IPS DF 6.9 (cell line): ENCODE results near the gene ERICH3.
A peak's percentile ranks its signal among the peaks of the same experiment; 100 is the strongest.

ENCODE experiments used
- DNase-seq: peaks from one replicate; pipeline ENCODE4 v3.0.0-alpha.2; 2013; ENCODE audit warnings: low read depth, low spot score
- H3K27ac ChIP-seq: one replicate; pipeline ENCODE4 v1.5.1; 2013; ENCODE audit warnings: low read length, control low read depth
- H3K27me3 ChIP-seq: 2 replicates; pipeline ENCODE4 v1.6.1; 2013; ENCODE audit warnings: mild to moderate bottlenecking, low read length; ENCODE audit not compliant: control insufficient read depth, insufficient read depth
- H3K36me3 ChIP-seq: 2 replicates; pipeline ENCODE4 v1.6.1; 2013; ENCODE audit warnings: low read length; ENCODE audit not compliant: control insufficient read depth, insufficient read depth
- H3K4me1 ChIP-seq: 2 replicates; pipeline ENCODE4 v1.6.1; 2013; ENCODE audit warnings: low read length; ENCODE audit not compliant: control insufficient read depth, insufficient read depth
- H3K4me3 ChIP-seq: 2 replicates; pipeline ENCODE4 v1.5.1; 2013; ENCODE audit warnings: mild to moderate bottlenecking, low read length
- H3K9me3 ChIP-seq: 2 replicates; pipeline ENCODE4 v1.6.1; 2013; ENCODE audit warnings: low read length, inconsistent platforms; ENCODE audit not compliant: control insufficient read depth, insufficient read depth
- WGBS: extraction: QIAGEN DNeasy Blood & Tissue Kit; methylation state at CpG from one replicate; pipeline ENCODE4 v1.1.7; 2013; ENCODE audit warnings: mixed read lengths, missing lambda C conversion rate; ENCODE audit not compliant: insufficient read length, insufficient coverage; 5-methylcytosine and 5-hydroxymethylcytosine counted together

ERICH3 gene, protein sequence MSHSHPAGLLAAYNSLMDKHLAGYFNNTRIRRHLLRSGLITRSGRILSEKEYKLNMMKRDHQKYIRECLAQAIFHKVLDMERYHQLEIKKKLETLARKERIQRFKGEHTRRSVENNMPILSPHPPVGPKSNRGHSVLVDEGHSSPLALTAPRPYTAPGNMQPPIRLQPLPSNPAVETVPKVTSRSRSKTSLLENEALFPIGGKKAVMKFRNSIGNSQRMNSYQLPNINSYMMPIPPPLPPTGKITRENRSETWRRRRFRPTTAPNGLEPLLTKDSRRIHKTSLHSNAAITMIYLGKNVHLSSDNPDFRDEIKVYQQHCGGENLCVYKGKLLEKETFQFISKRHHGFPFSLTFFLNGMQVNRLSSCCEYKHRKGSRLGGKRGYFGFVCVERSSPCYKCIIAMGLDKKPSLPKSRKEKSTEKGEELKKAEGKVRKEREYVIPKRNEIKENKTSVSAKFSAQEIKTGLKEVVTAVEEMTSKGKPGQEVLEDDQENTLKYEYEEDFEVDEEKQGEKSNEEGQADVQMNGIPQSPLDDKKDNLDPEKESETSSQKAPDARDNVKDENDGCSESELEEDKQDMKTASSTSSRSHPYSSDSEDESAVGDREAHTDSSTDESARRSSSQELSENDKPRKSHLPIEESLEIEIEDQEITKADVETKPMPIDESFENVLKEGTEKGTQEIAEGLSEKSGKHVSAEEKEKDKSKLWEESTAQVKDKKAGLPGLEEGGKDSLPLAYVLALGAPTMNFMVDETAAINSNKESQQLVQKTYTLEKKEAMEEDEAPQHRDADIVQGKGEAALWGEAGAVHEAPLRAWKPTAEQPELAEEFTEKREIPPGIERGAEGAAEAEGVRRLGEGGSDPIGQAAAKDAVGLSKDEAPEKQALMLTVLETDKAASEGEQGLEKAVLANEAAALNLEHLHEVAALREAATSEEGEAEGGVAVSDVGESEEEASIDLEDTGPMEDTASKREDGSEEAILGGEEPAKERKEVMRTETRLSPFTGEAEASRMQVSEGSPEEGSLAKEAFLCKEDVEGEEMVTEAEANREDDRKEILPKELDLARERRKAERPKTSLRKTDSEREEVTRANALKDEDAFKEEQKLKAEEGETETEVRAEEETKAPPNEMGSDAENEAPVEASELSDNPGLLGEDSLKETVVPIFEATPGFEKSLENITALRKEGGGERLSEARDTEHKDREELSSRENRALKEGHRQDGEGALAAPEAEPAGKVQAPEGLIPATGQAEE (N-terminal part only)

DNA sequence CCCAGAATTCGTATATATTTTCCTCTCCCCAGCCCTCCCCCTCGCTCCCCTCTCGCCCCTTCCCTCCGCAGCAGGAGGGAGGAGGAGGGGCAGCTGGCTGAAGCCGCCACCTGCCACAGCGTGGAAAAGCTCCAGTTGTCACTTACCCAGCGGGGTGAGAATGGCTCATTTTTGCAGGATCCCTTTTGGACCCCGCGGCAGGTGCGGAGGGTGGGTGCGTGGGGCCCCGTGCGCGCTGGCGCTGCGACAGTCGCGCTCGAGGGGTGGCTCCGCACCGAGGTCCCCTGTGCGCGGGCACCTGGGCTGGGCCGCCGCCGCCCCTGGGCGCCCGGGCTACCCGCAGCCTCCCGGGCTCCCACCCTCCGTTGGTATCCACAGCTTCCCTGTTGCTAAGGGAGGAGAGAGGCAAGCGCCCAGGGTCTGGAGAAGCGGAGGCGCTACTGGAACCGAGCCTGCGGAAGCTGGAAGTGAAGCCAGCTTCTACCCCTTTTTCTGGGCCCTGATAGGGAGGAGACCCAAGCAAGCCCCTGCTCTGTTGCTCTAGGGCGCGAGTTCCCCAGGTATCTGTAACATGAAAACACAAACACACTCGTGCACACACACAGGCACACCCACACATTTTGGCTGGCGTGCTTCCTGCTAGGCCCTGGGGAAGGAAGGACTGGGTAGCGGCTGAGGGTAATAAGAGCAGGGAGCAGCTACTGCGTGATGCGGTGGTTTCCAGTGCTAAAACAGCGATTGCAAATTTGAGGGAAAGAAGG, at the start of gene ERICH3:
Gene ERICH3, minus strand, starts transcription at position 442 of the 761 bp plus-strand sequence. Its CDS starts 273 bp downstream, at position 169.
- Histone ChIP-seq H3K4me1 (peaks cover 6% of the 10 kb centered on the region; the same call in 1 of the 2 replicates), H3K36me3 (no peaks in the 10 kb centered on the region), H3K9me3 (no peaks in the 10 kb centered on the region), H3K27me3 (peaks cover 13% of the 10 kb centered on the region; the same call in 1 of the 2 replicates), H3K4me3 (peak within 1 kb of the TSS; percentile 37; the same call in 1 of the 2 replicates), H3K27ac (no peak within 1 kb of the TSS)
- DNase-seq = no peak
- WGBS = no CpG with 5 or more reads among the region's 44 CpGs

DNA sequence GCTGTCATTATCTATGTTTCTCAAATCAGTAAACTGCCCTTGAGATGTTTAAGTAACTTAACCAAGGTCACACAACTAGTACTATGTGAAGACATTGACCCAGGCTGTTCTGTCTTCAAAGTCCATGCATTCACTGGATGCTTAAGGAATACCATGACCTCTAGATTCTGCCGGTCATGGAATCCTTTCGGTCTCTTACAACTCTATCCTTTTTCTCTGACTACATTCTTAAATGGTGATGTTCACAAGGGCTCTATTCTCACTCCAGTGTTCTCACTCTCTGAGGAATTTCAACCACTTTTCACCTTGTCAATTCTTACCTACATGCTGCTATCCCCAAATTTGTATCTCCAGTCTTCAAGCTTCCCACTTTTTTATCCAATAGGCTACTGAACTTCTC, 44.0 kb upstream of the ERICH3 start:
- Histone ChIP-seq H3K27me3 (no peaks in the 10 kb centered on the region), H3K4me1 (no peaks in the 10 kb centered on the region), H3K36me3 (no peaks in the 10 kb centered on the region), H3K9me3 (no peaks in the 10 kb centered on the region), H3K4me3 (no peak overlapping the region), H3K27ac (no peak overlapping the region)
- no CpG with 5 or more reads among the region's 2 CpGs for WGBS
- DNase-seq = no peak

DNA sequence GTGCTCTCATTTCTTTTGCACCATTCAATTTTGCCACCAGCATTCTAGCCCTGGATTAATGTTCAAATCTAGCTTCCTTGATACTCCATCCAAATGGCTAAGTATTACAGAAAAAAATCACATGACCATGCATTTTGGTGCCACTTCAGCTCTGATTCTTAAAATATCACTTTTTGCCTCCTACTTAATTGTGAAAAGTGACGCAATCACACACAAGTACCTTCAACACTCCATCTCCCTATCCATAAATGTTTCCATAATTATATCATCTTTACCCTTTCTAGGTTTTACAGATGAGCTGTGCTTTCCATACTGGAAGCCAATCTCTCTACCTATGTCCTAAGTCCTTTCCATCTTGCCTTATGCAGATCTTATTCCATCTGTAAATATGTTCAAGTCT, 43.2 kb upstream of the ERICH3 start:
- Histone ChIP-seq H3K9me3 (no peaks in the 10 kb centered on the region), H3K4me1 (no peaks in the 10 kb centered on the region), H3K4me3 (no peak overlapping the region), H3K36me3 (no peaks in the 10 kb centered on the region), H3K27me3 (no peaks in the 10 kb centered on the region), H3K27ac (no peak overlapping the region)
- DNase-seq = no peak
- no CpG with 5 or more reads among the region's 1 CpG for WGBS

DNA sequence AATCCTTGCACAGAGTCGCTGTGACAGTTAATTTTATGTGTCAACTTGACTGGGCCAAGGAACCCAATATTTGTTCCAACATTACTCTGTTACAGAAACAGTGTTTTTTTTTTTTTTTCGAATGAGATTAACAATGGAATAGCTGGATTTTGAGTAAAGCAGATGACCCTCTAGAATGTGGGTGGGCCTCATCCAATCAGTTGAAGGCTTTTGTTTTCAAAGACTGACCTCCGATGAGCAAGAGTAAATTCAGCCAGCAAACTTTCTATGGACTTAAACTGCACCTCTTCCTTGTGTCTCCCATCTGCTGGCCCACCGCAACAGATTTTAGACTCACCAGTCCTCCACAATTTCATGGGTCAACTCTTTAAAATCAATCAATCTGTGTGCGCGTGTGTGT, 42.2 kb upstream of the ERICH3 start:
- Histone ChIP-seq H3K9me3 (no peaks in the 10 kb centered on the region), H3K4me1 (no peaks in the 10 kb centered on the region), H3K4me3 (no peak overlapping the region), H3K36me3 (no peaks in the 10 kb centered on the region), H3K27me3 (no peaks in the 10 kb centered on the region), H3K27ac (no peak overlapping the region)
- WGBS = no CpG with 5 or more reads among the region's 6 CpGs
- DNase-seq = no peak

DNA sequence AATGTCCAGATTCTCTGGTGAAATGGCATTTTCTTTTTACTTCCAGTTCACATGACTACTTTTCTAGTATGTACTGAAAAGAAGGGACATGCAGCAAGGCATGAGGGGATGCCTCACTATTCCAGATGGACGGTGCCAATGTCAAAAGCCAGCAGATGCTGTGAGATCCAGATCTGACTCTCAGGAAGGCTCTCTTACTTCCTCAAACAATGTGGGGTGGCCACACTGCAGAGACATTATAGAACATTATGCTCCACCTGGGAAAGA, 41.6 kb upstream of the ERICH3 start:
- no CpG with 5 or more reads among the region's 1 CpG for WGBS
- no peaks in the 10 kb centered on the region for H3K9me3 ChIP-seq
- H3K27ac ChIP-seq = no peak overlapping the region
- no peaks in the 10 kb centered on the region for H3K4me1 ChIP-seq
- DNase-seq = no peak
- no peaks in the 10 kb centered on the region for H3K27me3 ChIP-seq
- H3K36me3 ChIP-seq = no peaks in the 10 kb centered on the region
- H3K4me3 ChIP-seq = no peak overlapping the region

DNA sequence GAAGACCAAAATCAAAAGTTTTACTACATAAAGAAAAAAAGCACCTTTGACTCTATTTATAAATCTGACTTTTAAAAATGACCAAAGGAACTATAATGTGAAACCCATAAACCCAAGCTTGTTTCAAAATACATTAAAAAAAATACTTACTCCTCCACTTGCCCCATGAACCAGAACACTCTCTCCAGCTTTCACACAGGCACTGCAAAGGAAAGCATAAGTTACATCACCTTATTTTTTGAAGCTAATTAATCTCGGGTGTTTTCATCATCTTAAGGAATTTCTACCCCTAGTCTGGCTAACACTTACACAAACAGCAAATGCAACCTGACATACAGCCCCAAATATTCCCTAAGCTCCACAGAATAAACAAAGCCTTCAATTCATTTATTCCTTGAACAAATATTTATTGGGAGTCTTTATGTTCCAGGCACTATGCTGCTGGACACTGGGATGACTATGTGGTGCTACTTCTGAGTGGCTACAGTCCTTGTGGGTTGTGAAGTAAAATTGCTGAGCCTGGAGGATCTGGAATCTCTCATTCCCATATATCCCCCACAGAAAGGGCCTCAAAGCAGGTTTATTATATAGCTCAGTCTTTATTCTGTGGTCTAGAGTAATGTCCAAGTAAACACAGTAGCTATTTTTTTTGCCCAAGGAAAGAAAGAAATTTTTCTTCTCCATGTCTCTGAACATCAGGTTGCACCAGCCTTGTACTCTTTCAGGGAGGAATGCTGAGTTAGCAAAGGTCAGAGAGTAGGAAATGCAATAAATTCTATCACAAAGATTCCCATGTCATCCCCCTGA, 41.0 kb upstream of the ERICH3 start:
- DNase-seq = no peak
- Histone ChIP-seq H3K36me3 (no peaks in the 10 kb centered on the region), H3K27ac (no peak overlapping the region), H3K9me3 (no peaks in the 10 kb centered on the region), H3K27me3 (no peaks in the 10 kb centered on the region), H3K4me3 (no peak overlapping the region), H3K4me1 (no peaks in the 10 kb centered on the region)
- WGBS = no CpG with 5 or more reads among the region's 1 CpG

DNA sequence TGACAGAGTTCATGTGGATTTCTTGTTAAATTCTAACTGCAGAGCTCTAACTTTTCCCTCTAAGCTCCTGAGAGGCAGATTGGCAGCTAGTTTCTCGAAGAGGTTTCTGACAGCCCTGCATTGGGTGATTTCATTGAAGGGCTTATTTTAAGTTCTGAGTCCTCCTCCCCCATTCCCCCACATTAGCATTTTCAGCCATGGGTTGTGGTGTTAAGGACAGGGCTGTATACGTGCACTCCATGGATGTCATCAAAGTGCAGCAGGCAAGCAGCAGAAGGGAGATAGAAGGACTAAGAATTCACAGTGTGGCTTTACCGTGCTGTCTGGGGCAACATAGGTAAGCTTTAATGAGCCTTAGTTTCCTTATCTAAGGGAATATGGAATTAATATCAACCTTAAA, 40.3 kb upstream of the ERICH3 start:
- H3K36me3 ChIP-seq = no peaks in the 10 kb centered on the region
- H3K27ac ChIP-seq = no peak overlapping the region
- H3K4me1 ChIP-seq = no peaks in the 10 kb centered on the region
- no CpG with 5 or more reads among the region's 3 CpGs for WGBS
- no peaks in the 10 kb centered on the region for H3K27me3 ChIP-seq
- no peak overlapping the region for H3K4me3 ChIP-seq
- H3K9me3 ChIP-seq = no peaks in the 10 kb centered on the region
- DNase-seq = no peak

DNA sequence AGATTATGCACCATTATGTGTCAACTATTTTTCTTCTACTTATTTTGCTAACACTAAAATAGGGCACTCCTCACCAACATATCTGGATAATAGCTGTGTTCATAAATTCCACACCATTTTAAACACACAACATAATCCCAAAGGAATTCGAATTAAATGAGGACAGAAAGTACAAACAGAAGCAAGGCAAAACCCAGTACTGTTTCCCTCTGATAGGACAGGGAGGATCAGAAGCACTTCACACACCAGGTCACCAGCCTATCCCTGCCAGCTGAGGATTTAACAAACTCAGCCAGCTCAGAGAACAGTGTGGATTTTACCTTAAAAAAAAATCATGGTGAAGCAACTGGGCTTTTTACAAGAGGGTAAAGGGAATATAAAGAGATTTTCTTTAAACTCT, 39.3 kb upstream of the ERICH3 start:
- Histone ChIP-seq H3K27ac (no peak overlapping the region), H3K9me3 (no peaks in the 10 kb centered on the region), H3K36me3 (no peaks in the 10 kb centered on the region), H3K4me3 (no peak overlapping the region), H3K27me3 (no peaks in the 10 kb centered on the region), H3K4me1 (no peaks in the 10 kb centered on the region)
- no peak for DNase-seq
- no CpG with 5 or more reads among the region's 1 CpG for WGBS

DNA sequence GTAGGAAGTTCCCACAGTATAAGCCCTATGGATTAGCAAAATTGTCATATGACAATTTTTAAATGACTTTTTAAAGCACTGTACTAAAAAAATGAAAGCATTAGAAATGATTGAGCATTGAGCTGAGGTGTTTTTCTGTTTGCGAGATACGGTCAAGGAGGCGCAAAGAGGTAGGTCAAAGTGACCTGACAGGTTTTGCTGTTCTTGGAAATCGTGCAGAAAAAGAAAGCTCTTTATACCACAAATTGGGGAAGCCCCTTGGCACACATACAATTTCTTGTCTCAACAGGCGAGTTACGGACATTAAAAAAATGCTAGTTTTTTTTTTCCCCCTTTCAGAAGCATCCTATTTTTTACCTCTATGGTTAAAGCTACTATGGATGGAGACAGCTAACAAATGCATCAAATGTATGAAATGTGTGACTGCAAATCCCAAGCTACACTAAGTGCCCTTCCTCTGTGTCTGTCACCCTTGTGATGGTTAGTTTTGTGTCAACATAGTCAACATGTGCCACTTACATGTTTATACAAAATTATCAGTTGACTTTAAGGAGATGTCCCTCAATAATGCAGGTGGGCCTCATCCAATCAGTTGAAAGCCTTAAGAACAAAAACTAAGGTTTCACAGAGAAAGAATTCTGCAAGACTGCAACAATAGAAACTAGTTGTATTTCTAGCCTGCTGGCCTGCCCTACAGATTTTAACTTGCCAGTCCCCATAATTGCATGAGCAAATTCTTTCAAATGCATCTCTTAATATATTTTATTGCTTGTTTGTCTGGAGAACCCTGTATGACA, 30.0 kb upstream of the ERICH3 start:
- Histone ChIP-seq H3K9me3 (no peaks in the 10 kb centered on the region), H3K27ac (no peak overlapping the region), H3K27me3 (no peaks in the 10 kb centered on the region), H3K4me1 (no peaks in the 10 kb centered on the region), H3K4me3 (no peak overlapping the region), H3K36me3 (no peaks in the 10 kb centered on the region)
- no CpG with 5 or more reads among the region's 6 CpGs for WGBS
- DNase-seq = no peak
